HCT116 (cell line): Measurements from ENCODE around the gene FAM234A. TPM values are rescaled to one million over a fixed set of nuclear protein-coding genes. Genes with fewer than 3 reads are reported as not detected.

ENCODE experiments used
- ATAC-seq: fragments of 200-7000 bp; cut with Tn5 transposase; 2 replicates; pipeline ENCODE4 v1.9.1; 2020; ENCODE audit warnings: mild to moderate bottlenecking, moderate library complexity
- BruUV-seq: library from RNA; stranded (reverse); fragments of 400-500 nt; replicated peaks from 2 replicates; lab custom pipeline; 2021; lab: Mats Ljungman, UMichigan
- CTCF ChIA-PET: fragments of 300-600 bp; sonication (Branson Sonifier 250); formaldehyde crosslinking; loops from one replicate; lab custom pipeline; 2021; ENCODE audit warnings: antibody characterized with exemption; lab: Charles Lee
- POLR2A ChIA-PET: fragments of 300-600, 350-600 bp; sonication (Branson Sonifier 250); formaldehyde crosslinking; loops from one replicate; lab custom pipeline; 2021; ENCODE audit warnings: antibody characterized with exemption; lab: Charles Lee
- RAD21 ChIA-PET, 2 experiments: fragments of 300-600 bp; sonication (Branson Sonifier 250); formaldehyde crosslinking; loops; one replicate each; lab custom pipeline; 2023; ENCODE audit warnings: low total read pairs in 2 of 2; ENCODE audit not compliant: uncharacterized antibody in 2 of 2, unreplicated experiment in 2 of 2, low non-redundant PET in 1 of 2; lab: Charles Lee
- DNase-seq: peaks from one replicate; pipeline ENCODE4 v3.0.0-alpha.2; 2010; ENCODE audit warnings: low read depth, low spot score
- H2AFZ ChIP-seq: fragments of 200-600 bp; shearing (Covaris generic), sonication (generic); 2 replicates; pipeline ENCODE4 v1.6.1; 2017; ENCODE audit warnings: low read depth, mixed run types, mixed read lengths, antibody characterized with exemption, low read length; ENCODE audit not compliant: poor library complexity, severe bottlenecking
- H3K27ac ChIP-seq: 2 replicates; pipeline ENCODE4 v1.5.1; 2012; ENCODE audit warnings: low read depth, low read length
- H3K27me3 ChIP-seq: fragments of 200-600 bp; sonication (generic); 2 replicates; pipeline ENCODE4 v1.6.1; 2016; ENCODE audit warnings: mixed run types, low read length, mixed read lengths; ENCODE audit not compliant: insufficient read depth
- H3K36me3 ChIP-seq, 2 experiments: fragments of 200-500 bp in 1 of 2; fragments of 200-600 bp in 1 of 2; sonication (Bioruptor generic) in 1 of 2; sonication (generic) in 1 of 2; 2 replicates each; pipeline versions ENCODE4 v1.5.1 to v1.6.1; 2014 to 2016; ENCODE audit warnings: low read length in 2 of 2, inconsistent platforms in 1 of 2, mixed read lengths in 1 of 2, mixed run types in 1 of 2; ENCODE audit not compliant: insufficient read depth in 2 of 2, control insufficient read depth in 1 of 2
- H3K4me1 ChIP-seq, 2 experiments: fragments of 200-600 bp in 1 of 2; sonication (generic) in 1 of 2; 2 replicates each; pipeline versions ENCODE4 v1.5.1 to v1.6.1; 2012 to 2017; ENCODE audit warnings: low read length in 2 of 2, inconsistent platforms in 1 of 2, mild to moderate bottlenecking in 1 of 2, mixed read lengths in 1 of 2, mixed run types in 1 of 2, moderate library complexity in 1 of 2; ENCODE audit not compliant: insufficient read depth in 2 of 2, control insufficient read depth in 1 of 2
- H3K4me2 ChIP-seq: fragments of 200-600 bp; sonication (generic); 2 replicates; pipeline ENCODE4 v1.6.1; 2017; ENCODE audit warnings: mixed run types, low read length, mixed read lengths
- H3K4me3 ChIP-seq, 2 experiments: fragments of 200-600 bp in 1 of 2; sonication (generic) in 1 of 2; replicated peaks in 1 of 2; 2 replicates each; pipeline ENCODE4 v1.5.1; 2011 to 2016; ENCODE audit warnings: low read length in 2 of 2, control low read depth in 1 of 2, low read depth in 1 of 2, mild to moderate bottlenecking in 1 of 2, mixed read lengths in 1 of 2, mixed run types in 1 of 2
- H3K79me2 ChIP-seq: fragments of 200-600 bp; sonication (generic); 2 replicates; pipeline ENCODE4 v1.6.1; 2017; ENCODE audit warnings: mild to moderate bottlenecking, mixed run types, low read length, moderate library complexity, mixed read lengths; ENCODE audit not compliant: insufficient read depth
- H3K9ac ChIP-seq: fragments of 200-600 bp; sonication (generic); 2 replicates; pipeline ENCODE4 v1.6.1; 2016; ENCODE audit warnings: low read length, mixed read lengths
- H3K9me2 ChIP-seq: fragments of 200-600 bp; sonication (generic), shearing (Covaris generic); 2 replicates; pipeline ENCODE4 v1.6.1; 2017; ENCODE audit warnings: mixed run types, mild to moderate bottlenecking, moderate library complexity; ENCODE audit not compliant: insufficient read depth
- H3K9me3 ChIP-seq, 2 experiments: fragments of 200-500 bp in 1 of 2; fragments of 200-600 bp in 1 of 2; sonication (Bioruptor generic) in 1 of 2; sonication (generic) in 1 of 2; 2 replicates each; pipeline ENCODE4 v1.6.1; 2014 to 2017; ENCODE audit warnings: low read length in 2 of 2, mixed read lengths in 2 of 2, inconsistent platforms in 1 of 2, low read depth in 1 of 2, mild to moderate bottlenecking in 1 of 2, mixed run types in 1 of 2, moderate library complexity in 1 of 2; ENCODE audit not compliant: control insufficient read depth in 1 of 2, insufficient read depth in 1 of 2
- H4K20me1 ChIP-seq: fragments of 200-600 bp; sonication (generic), shearing (Covaris generic); 2 replicates; pipeline ENCODE4 v1.6.1; 2017; ENCODE audit warnings: mixed run types, mild to moderate bottlenecking, moderate library complexity; ENCODE audit not compliant: insufficient read depth
- ATF3 ChIP-seq: IDR thresholded peaks from 2 replicates; pipeline ENCODE4 v1.6.1; 2012
- CBX3 ChIP-seq: IDR thresholded peaks from 2 replicates; pipeline ENCODE4 v1.6.1; 2012; ENCODE audit warnings: low read depth
- EGR1 ChIP-seq: IDR thresholded peaks from 2 replicates; pipeline ENCODE4 v1.6.1; 2012; ENCODE audit warnings: low read depth
- ELF1 ChIP-seq: IDR thresholded peaks from 2 replicates; pipeline ENCODE4 v1.6.1; 2012; ENCODE audit warnings: low read depth, borderline replicate concordance
- EZH2 ChIP-seq: fragments of 200-600 bp; sonication (generic); IDR thresholded peaks from 2 replicates; pipeline ENCODE4 v1.6.1; 2017; ENCODE audit warnings: antibody characterized with exemption, mixed run types
- FOSL1 ChIP-seq: IDR thresholded peaks from 2 replicates; pipeline ENCODE4 v1.6.1; 2012; ENCODE audit warnings: low read depth
- JUND ChIP-seq: IDR thresholded peaks from 2 replicates; pipeline ENCODE4 v1.6.1; 2012
- POLR2AphosphoS5 ChIP-seq: IDR thresholded peaks from 2 replicates; pipeline ENCODE4 v1.6.1; 2011; ENCODE audit warnings: mild to moderate bottlenecking, low read depth, low read length, moderate library complexity
- TCF7L2 ChIP-seq: IDR thresholded peaks from 2 replicates; pipeline ENCODE4 v1.7.0; 2011; ENCODE audit warnings: borderline replicate concordance, inconsistent platforms; ENCODE audit not compliant: insufficient read depth, insufficient read length; ENCODE audit errors: extremely low read depth
- ZBTB33 ChIP-seq: IDR thresholded peaks from 2 replicates; pipeline ENCODE4 v1.6.1; 2011; ENCODE audit warnings: mild to moderate bottlenecking, low read length, moderate library complexity; ENCODE audit not compliant: insufficient replicate concordance; ENCODE audit errors: extremely low read depth
- intact Hi-C: fragments of 100-400 bp; cut with micrococcal nuclease; formaldehyde crosslinking; loops from 2 replicates; pipeline ENCODE4 v1.10.0; 2022
- total RNA-seq: library from RNA; stranded (reverse); gene quantifications from one replicate; pipeline ENCODE4 v1.2.1, GENCODE V29; 2021; ENCODE audit not compliant: unreplicated experiment

The FAM234A gene
- total RNA-seq, 1 experiment from 2014 or later = 36.4 TPM

- no peak overlapping the region for H2AFZ ChIP-seq
- no peaks in the 10 kb centered on the region for H4K20me1 ChIP-seq
- H3K4me2 ChIP-seq = no peak overlapping the region
- ATAC-seq = no peak
- no peaks in the 10 kb centered on the region for H3K4me1 ChIP-seq
- H3K79me2 ChIP-seq = no peaks in the 10 kb centered on the region
- TF ChIP-seq FOSL1 = no peak
- no peak for TF ChIP-seq ATF3
- no peak for TF ChIP-seq ELF1
- no peak for TF ChIP-seq POLR2AphosphoS5
- TF ChIP-seq ZBTB33 = no peak
- no peak overlapping the region for H3K9ac ChIP-seq
- intact Hi-C loops = no loop called here
- BruUV-seq = no TSS peak
- H3K36me3 ChIP-seq = no peaks in the 10 kb centered on the region
- ChIA-PET CTCF (no interaction called here), RAD21 (no interaction called here), POLR2A (no interaction called here)
- H3K27me3 ChIP-seq = no peaks in the 10 kb centered on the region
- no peak overlapping the region for H3K27ac ChIP-seq
- H3K9me2 ChIP-seq = no peaks in the 10 kb centered on the region
- no peaks in the 10 kb centered on the region for H3K9me3 ChIP-seq
- no peak for DNase-seq
- H3K4me3 ChIP-seq = no peak overlapping the region
Observed at GRCh38 chr16:291539-291938, 56.9 kb downstream of the FAM234A start.

- H4K20me1 ChIP-seq = no peaks in the 10 kb centered on the region
- intact Hi-C loops = no loop called here
- H3K27ac ChIP-seq = no peak overlapping the region
- H3K79me2 ChIP-seq = no peaks in the 10 kb centered on the region
- CTCF ChIA-PET = no interaction called here
- no peak overlapping the region for H3K9ac ChIP-seq
- no peak overlapping the region for H2AFZ ChIP-seq
- H3K9me3 ChIP-seq = no peaks in the 10 kb centered on the region
- RAD21 ChIA-PET = no interaction called here
- ATAC-seq (no peak), DNase-seq (no peak)
- H3K4me3 ChIP-seq = no peak overlapping the region
- no peak overlapping the region for H3K4me2 ChIP-seq
- no peaks in the 10 kb centered on the region for H3K9me2 ChIP-seq
- H3K4me1 ChIP-seq = no peaks in the 10 kb centered on the region
- no peaks in the 10 kb centered on the region for H3K36me3 ChIP-seq
- H3K27me3 ChIP-seq = no peaks in the 10 kb centered on the region
- TF ChIP-seq CBX3 (no peak), EZH2 (no peak), TCF7L2 (no peak), EGR1 (no peak), JUND (no peak)
- POLR2A ChIA-PET = no interaction called here
- no TSS peak for BruUV-seq
Observed at GRCh38 chr16:293043-293775, 58.6 kb downstream of the FAM234A start.
